Measurements from ENCODE around the gene EFCAB9.
"Not testable (repeated sequence)": the region's sequence is repeated elsewhere in the genome, so short reads cannot be mapped to it uniquely, and the experiment has no call there.

Gene EFCAB9

GRCh38 chr5:172193872-172194271 lies at the start of gene EFCAB9:
Gene EFCAB9 (plus strand): TSS chr5:172194172. CDS start chr5:172194173, 1 bp downstream.
- no peak for DNase-seq (ENCODE audit: low read depth in 1 of 2, low spot score in 1 of 2)

GRCh38 chr5:172144291-172144815 lies 49.6 kb upstream of the EFCAB9 start:
- DNase-seq (ENCODE audit: low read depth in 1 of 2, low spot score in 1 of 2) = no peak

GRCh38 chr5:172144931-172145869 lies 48.8 kb upstream of the EFCAB9 start:
- no peak for DNase-seq (ENCODE audit: low read depth in 1 of 2, low spot score in 1 of 2)

- no peak for DNase-seq (ENCODE audit: low read depth in 1 of 2, low spot score in 1 of 2)
Observed at GRCh38 chr5:172145870-172146747, 47.9 kb upstream of the EFCAB9 start.

GRCh38 chr5:172146748-172147092 lies 47.3 kb upstream of the EFCAB9 start:
- DNase-seq (ENCODE audit: low read depth in 1 of 2, low spot score in 1 of 2) = no peak

GRCh38 chr5:172147857-172148256 lies 46.1 kb upstream of the EFCAB9 start:
- no peak for DNase-seq (ENCODE audit: low read depth in 1 of 2, low spot score in 1 of 2)

- no peak for DNase-seq (ENCODE audit: low read depth in 1 of 2, low spot score in 1 of 2)
Observed at GRCh38 chr5:172148381-172148780, 45.6 kb upstream of the EFCAB9 start.

- DNase-seq (ENCODE audit: low read depth in 1 of 2, low spot score in 1 of 2) = no peak
Observed at GRCh38 chr5:172149073-172149472, 44.9 kb upstream of the EFCAB9 start.

GRCh38 chr5:172149481-172149880 lies 44.5 kb upstream of the EFCAB9 start:
- DNase-seq (ENCODE audit: low read depth in 1 of 2, low spot score in 1 of 2) = not testable (repeated sequence)

GRCh38 chr5:172150514-172151425 lies 43.2 kb upstream of the EFCAB9 start:
- DNase-seq (ENCODE audit: low read depth in 1 of 2, low spot score in 1 of 2) = no peak

- DNase-seq (ENCODE audit: low read depth in 1 of 2, low spot score in 1 of 2) = no peak
Observed at GRCh38 chr5:172151661-172152210, 42.2 kb upstream of the EFCAB9 start.

- no peak for DNase-seq (ENCODE audit: low read depth in 1 of 2, low spot score in 1 of 2)
Observed at GRCh38 chr5:172153695-172154094, 40.3 kb upstream of the EFCAB9 start.

- not testable (repeated sequence) for DNase-seq (ENCODE audit: low read depth in 1 of 2, low spot score in 1 of 2)
Observed at GRCh38 chr5:172155101-172155500, 38.9 kb upstream of the EFCAB9 start.

- no peak for DNase-seq (ENCODE audit: low read depth in 1 of 2, low spot score in 1 of 2)
Observed at GRCh38 chr5:172156541-172156994, 37.4 kb upstream of the EFCAB9 start.

- DNase-seq (ENCODE audit: low read depth in 1 of 2, low spot score in 1 of 2) = no peak
Observed at GRCh38 chr5:172159016-172159415, 35.0 kb upstream of the EFCAB9 start.

- no peak for DNase-seq (ENCODE audit: low read depth in 1 of 2, low spot score in 1 of 2)
Observed at GRCh38 chr5:172160506-172160905, 33.5 kb upstream of the EFCAB9 start.

GRCh38 chr5:172162323-172162986 lies 31.5 kb upstream of the EFCAB9 start:
- DNase-seq (ENCODE audit: low read depth in 1 of 2, low spot score in 1 of 2) = no peak

GRCh38 chr5:172162987-172163343 lies 31.0 kb upstream of the EFCAB9 start:
- DNase-seq (ENCODE audit: low read depth in 1 of 2, low spot score in 1 of 2) = no peak

GRCh38 chr5:172163346-172163745 lies 30.6 kb upstream of the EFCAB9 start:
- DNase-seq (ENCODE audit: low read depth in 1 of 2, low spot score in 1 of 2) = no peak

- DNase-seq (ENCODE audit: low read depth in 1 of 2, low spot score in 1 of 2) = no peak
Observed at GRCh38 chr5:172164769-172165212, 29.2 kb upstream of the EFCAB9 start.

Measured in stimulated activated CD4-positive, alpha-beta T cell treated with anti-CD3 and anti-CD28 coated beads, Interleukin-15, amount 100 ng/mL, for 1 hour (primary cell).